ENCODE measurements around the gene NPIPA8.
"Not testable (repeated sequence)": the region's sequence is repeated elsewhere in the genome, so short reads cannot be mapped to it uniquely, and the experiment has no call there.

Gene NPIPA8

GRCh38 chr16:18280319-18280718 is 56.2 kb downstream of the NPIPA8 start:
- DNase-seq (ENCODE audit: low read depth in 1 of 2, low spot score in 1 of 2) = not testable (repeated sequence)

- DNase-seq (ENCODE audit: low read depth in 1 of 2, low spot score in 1 of 2) = not testable (repeated sequence)
These were observed 59.8 kb downstream of the NPIPA8 start for GRCh38 chr16:18276756-18277155.

GRCh38 chr16:18270171-18270570 is 66.4 kb downstream of the NPIPA8 start:
- not testable (repeated sequence) for DNase-seq (ENCODE audit: low read depth in 1 of 2, low spot score in 1 of 2)

All from activated T-helper 1 cell treated with anti-CD3 and anti-CD28 coated beads, Interleukin-2, amount 50 U/mL, for 16 hours (primary cell).